Heart left ventricle (tissue), 13 donors: Measurements from ENCODE around the gene IREB2.

Source experiments
- POLR2A ChIP-seq, 2 donors: fragments of 450-650 bp; IDR thresholded peaks; one replicate each; pipeline ENCODE4 v1.6.1; 2017; ENCODE audit warnings: antibody characterized with exemption in 2 of 2, mild to moderate bottlenecking in 2 of 2, moderate library complexity in 2 of 2
- TF ChIP-seq, protein P1 (sequence below), 12 donors: fragments of 200-600 bp; sonication (generic) in 4 of 12; IDR thresholded peaks; one replicate each; pipeline versions ENCODE4 v1.5.0 to v1.8.0; 2018 to 2022; ENCODE audit warnings: antibody characterized with exemption in 12 of 12, mild to moderate bottlenecking in 5 of 12
- donor health status: ischemic (EF 13 %, LVEDD 7.1; RV severe dilation, severe dysfunction).
- donor health status: DM: no; HTN: yes; CAD: no.
- donor health status: DM: no; HTN: no; CAD: no.
- donor health status: ischemic (EF 25% LVEDD 6.9; RV normal size, moderate dysfunction).
- donor health status: ischemic (EF 25% LVEDD 5.7; RV mildly dilated, moderate dysfunction).
- donor health status: ischemic (EF 35%, LVEDD 5.7; RV mildly dilated, moderate dysfunction).
- donor health status: nonischemic (EF 11% LVEDD 7.7; RV severe dilation, severe dysfunction).
- donor health status: DM: yes; HTN: yes; CAD: no.
- donor health status: PGD.
- donor health status: ischemic (EF 29% LVEDD 5.4; RV normal size, mild dysfunction).
- donor health status: nonischemic (EF 23%, LVEDD 6.1; RV moderate dilation, normal function).

DNA sequence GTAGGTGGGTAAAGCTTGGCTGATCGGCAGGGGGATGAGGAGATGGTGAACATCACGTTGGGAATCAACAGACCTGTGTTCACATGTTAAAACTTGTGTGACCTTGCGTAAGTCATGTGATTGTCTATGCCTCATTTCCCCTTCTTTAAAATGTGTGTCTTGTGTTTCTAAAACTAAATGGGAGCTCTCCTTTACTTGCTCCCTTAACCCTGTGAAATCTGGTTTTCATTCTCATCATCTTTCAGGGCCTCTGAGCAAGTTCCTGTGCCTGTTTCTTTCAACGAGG, 29.7 kb upstream of the IREB2 start:
- TF ChIP-seq, protein P1, sequence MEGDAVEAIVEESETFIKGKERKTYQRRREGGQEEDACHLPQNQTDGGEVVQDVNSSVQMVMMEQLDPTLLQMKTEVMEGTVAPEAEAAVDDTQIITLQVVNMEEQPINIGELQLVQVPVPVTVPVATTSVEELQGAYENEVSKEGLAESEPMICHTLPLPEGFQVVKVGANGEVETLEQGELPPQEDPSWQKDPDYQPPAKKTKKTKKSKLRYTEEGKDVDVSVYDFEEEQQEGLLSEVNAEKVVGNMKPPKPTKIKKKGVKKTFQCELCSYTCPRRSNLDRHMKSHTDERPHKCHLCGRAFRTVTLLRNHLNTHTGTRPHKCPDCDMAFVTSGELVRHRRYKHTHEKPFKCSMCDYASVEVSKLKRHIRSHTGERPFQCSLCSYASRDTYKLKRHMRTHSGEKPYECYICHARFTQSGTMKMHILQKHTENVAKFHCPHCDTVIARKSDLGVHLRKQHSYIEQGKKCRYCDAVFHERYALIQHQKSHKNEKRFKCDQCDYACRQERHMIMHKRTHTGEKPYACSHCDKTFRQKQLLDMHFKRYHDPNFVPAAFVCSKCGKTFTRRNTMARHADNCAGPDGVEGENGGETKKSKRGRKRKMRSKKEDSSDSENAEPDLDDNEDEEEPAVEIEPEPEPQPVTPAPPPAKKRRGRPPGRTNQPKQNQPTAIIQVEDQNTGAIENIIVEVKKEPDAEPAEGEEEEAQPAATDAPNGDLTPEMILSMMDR (IDR thresholded peaks at IDR 0.05): no peak
- no peak for TF ChIP-seq POLR2A (IDR thresholded peaks at IDR 0.05)
